ENCODE data around the gene KCTD11. TPM values are rescaled to one million over a fixed set of nuclear protein-coding genes. Genes with fewer than 3 reads are reported as not detected.

KCTD11 gene
- polyA plus RNA-seq, 6 donors from 2014 or later = 3.3 to 13.2 (median 8.3) TPM

DNA sequence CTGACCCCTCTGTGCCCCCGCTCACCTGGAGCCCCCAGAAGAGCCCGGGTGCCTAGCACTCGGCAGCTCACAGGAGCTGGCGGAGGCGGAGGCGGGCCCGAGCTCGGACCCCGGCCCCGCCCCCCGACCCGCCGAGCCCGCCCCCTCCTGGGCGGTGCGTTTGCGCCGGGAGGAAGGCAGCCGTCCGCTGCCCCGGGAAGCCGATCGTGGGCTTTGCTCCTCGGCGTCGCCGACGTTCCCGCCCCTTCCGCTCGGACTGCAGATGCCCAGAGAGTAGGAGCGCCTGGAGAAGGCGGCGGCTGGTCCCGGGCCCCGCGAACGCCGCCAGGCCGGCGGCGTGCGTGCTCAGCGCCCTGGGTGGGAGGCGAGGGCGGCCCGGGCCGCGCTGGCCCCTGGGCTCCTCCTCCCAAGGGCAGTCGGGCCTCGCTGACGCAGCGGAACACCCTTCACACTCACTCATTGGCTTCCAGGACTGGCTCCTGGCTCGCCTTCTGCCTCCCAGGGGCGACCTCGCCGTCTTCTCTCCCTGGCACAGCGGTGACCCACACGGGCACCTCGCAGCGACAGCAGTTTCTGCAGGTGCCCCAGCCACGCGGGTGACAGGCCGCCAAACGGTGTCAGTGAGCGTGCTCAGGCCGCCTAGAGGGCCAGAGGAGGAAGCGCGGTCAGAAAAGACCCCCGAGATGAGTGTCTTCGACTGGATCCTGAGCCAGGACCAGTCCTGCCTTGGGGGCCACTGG is 42.7 kb downstream of the KCTD11 start, which contains the start of gene PLSCR3:
PLSCR3 (minus strand) TSS at position 74 of the 740 bp plus-strand sequence. CDS start 415 bp downstream, outside the sequence.
- H3K27me3 Mint-ChIP-seq = no peaks in the 10 kb centered on the region
- peak within 1 kb of the TSS; percentile 86 to 98 (median 94) for H3K4me3 Mint-ChIP-seq
- H3K36me3 Mint-ChIP-seq = no peaks in the 10 kb centered on the region
- H3K27ac Mint-ChIP-seq = peak within 1 kb of the TSS; percentile 72 to 94 (median 91)
- H3K9me3 Mint-ChIP-seq = no peaks in the 10 kb centered on the region
- peak; percentile 84 for DNase-seq
- peak; percentile 87 to 88 for ATAC-seq (ENCODE audit: low read depth in 2 of 2)
- H3K4me1 Mint-ChIP-seq = peaks cover 30 to 34% (median 31%) of the 10 kb centered on the region in 3 donors

DNA sequence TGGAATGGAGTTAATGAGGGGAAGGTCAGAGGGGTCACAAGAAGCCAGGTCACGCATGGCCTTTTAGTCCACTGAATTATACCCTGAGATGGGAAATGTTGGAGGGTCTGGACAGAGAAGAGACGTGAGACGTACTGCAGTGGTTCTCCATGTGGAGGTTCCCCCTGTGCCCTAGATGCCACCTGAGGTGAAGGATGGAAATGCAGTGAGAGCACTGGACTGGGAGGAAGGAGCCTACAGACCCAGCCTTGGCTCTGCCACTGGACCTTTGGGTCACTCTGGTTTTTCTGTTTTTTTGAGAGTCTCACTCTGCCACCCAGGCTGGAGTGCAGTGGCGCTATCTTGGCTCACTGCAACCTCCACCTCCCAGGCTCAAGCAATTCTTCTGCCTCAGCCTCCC is 44.2 kb downstream of the KCTD11 start:
- ATAC-seq (ENCODE audit: low read depth in 2 of 2) (no peak), DNase-seq (no peak)
- Mint-ChIP-seq H3K27ac (peak overlapping the region in 1 of 6 donors; percentile 40), H3K4me3 (peak overlapping the region in 4 of 8 donors; percentile 4 to 63 (median 26)), H3K27me3 (no peaks in the 10 kb centered on the region), H3K9me3 (no peaks in the 10 kb centered on the region), H3K36me3 (no peaks in the 10 kb centered on the region), H3K4me1 (peaks cover 26 to 31% (median 27%) of the 10 kb centered on the region in 3 donors)

DNA sequence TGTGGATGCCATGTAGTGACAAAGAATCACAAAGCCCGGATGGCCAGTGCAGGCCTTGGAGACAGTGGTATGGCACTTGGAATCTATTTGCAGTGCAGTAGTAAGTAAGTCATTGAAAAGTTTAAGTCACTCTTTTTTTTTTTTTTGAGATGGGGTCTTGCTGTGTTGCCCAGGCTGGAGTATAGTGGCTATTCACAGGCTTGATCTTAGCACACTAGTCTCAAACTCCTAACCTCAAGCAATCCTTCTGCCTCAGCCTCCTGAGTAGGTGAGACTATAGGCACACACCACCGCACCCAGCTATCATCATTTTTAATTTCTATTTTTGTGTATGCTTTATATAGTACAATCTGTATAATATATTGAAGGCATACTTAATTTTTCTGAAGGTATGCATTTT is 46.6 kb downstream of the KCTD11 start:
- peak overlapping the region in 1 of 8 donors; percentile 78 for H3K4me3 Mint-ChIP-seq
- no peak for DNase-seq
- no peak for ATAC-seq (ENCODE audit: low read depth in 2 of 2)
- H3K27ac Mint-ChIP-seq = no peak overlapping the region
- no peaks in the 10 kb centered on the region for H3K36me3 Mint-ChIP-seq
- H3K27me3 Mint-ChIP-seq = no peaks in the 10 kb centered on the region
- no peaks in the 10 kb centered on the region for H3K9me3 Mint-ChIP-seq
- peaks cover 22 to 30% (median 25%) of the 10 kb centered on the region in 3 donors for H3K4me1 Mint-ChIP-seq

DNA sequence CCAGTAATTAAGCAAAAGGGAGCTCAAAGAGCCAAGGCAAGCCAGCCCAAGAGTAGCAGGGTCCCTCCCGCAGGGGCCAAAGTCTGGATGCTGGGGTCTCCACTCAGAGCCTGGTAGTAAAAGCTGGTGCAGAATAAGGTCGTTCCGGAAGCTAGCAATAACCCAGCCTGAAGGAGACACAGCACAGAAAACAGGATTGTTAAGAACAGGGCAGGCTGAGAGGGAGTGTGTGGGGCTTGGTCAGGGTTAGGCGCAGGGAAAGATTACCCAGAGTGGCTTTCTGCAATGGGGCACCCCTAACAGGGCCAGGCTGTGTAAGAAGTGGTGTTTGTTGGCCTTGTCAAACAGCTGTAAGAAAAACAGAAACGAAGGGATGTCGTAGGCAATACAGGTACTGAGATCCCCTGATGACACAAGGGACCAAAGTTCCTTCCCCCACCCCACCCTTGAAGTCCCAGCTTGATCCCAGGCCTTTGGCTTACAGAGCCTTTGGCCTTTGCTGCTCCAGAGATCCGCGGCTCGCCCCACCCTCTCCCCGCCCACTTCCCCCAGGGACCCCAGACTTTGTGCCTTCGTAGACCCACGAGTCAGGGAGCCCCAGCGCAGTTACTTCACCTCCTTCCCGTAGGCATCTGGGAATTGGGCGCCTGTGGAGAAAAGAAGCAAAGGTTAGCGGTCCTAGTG is 51.2 kb downstream of the KCTD11 start:
- ATAC-seq (ENCODE audit: low read depth in 2 of 2) (no peak), DNase-seq (no peak)
- H3K27ac Mint-ChIP-seq = peak overlapping the region; percentile 49 to 84 (median 77)
- no peaks in the 10 kb centered on the region for H3K36me3 Mint-ChIP-seq
- peak overlapping the region; percentile 90 to 100 (median 98) for H3K4me3 Mint-ChIP-seq
- H3K27me3 Mint-ChIP-seq = peaks cover 6 to 16% (median 13%) of the 10 kb centered on the region in 3 donors
- peaks cover 15 to 42% (median 16%) of the 10 kb centered on the region in 3 donors for H3K4me1 Mint-ChIP-seq
- no peaks in the 10 kb centered on the region for H3K9me3 Mint-ChIP-seq

DNA sequence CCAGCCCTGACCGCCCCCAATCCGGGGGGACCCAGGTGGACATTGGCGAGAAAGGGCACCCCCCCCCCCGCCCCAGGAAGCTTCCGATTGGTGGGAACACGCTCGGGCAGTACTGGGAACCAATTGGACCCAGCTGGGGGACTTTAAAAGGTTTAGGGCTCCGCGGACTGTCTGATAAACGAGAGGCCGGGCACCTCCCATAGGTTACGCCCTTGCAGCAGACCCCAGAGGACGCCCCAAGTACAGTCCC is 51.7 kb downstream of the KCTD11 start:
- Mint-ChIP-seq H3K27ac (peak overlapping the region; percentile 82 to 97 (median 96)), H3K27me3 (peaks cover 6 to 16% (median 13%) of the 10 kb centered on the region in 3 donors), H3K36me3 (no peaks in the 10 kb centered on the region), H3K4me1 (peaks cover 15 to 42% (median 16%) of the 10 kb centered on the region in 3 donors), H3K9me3 (no peaks in the 10 kb centered on the region), H3K4me3 (peak overlapping the region; percentile 90 to 100 (median 98))
- DNase-seq (no peak), ATAC-seq (ENCODE audit: low read depth in 2 of 2) (peak; percentile 18 to 22)

GRCh38 chr17:7403977-7404736 is 52.2 kb downstream of the KCTD11 start, which contains the start of gene TMEM256:
Gene TMEM256 (minus strand): TSS chr17:7404097. CDS start chr17:7404084, 13 bp downstream.
- H3K36me3 Mint-ChIP-seq = no peaks in the 10 kb centered on the region
- H3K27me3 Mint-ChIP-seq = peaks cover 9 to 21% (median 17%) of the 10 kb centered on the region in 3 donors
- H3K4me1 Mint-ChIP-seq = peaks cover 15 to 42% (median 18%) of the 10 kb centered on the region in 3 donors
- peak within 1 kb of the TSS; percentile 90 to 100 (median 98) for H3K4me3 Mint-ChIP-seq
- DNase-seq (peak; percentile 93), ATAC-seq (ENCODE audit: low read depth in 2 of 2) (peak; percentile 92 to 93)
- H3K9me3 Mint-ChIP-seq = no peaks in the 10 kb centered on the region
- H3K27ac Mint-ChIP-seq = peak within 1 kb of the TSS; percentile 82 to 97 (median 96)

Other genes starting within 250 kb of the KCTD11 start
- not detected for gene ASGR2, start 237.3 kb upstream of the KCTD11 start, polyA plus RNA-seq (ENCODE audit: low read depth in 6 of 6)
- gene ASGR1, start 172.8 kb upstream of the KCTD11 start, polyA plus RNA-seq (ENCODE audit: low read depth in 6 of 6) = under 1 TPM in 1 of 6 donors, not detected in 5; 0.19 TPM
- under 1 TPM in 5 of 6 donors, not detected in 1; 0.06 to 0.29 (median 0.22) TPM for gene DLG4, start 132.3 kb upstream of the KCTD11 start, polyA plus RNA-seq (ENCODE audit: low read depth in 6 of 6)
- 100 to 1,000 TPM in 1 of 6 donors, 10 to 100 TPM in 5; 63.9 to 102 (median 75.0) TPM for gene ACADVL, start 132.2 kb upstream of the KCTD11 start, polyA plus RNA-seq (ENCODE audit: low read depth in 6 of 6)
- gene DVL2, start 117.6 kb upstream of the KCTD11 start, polyA plus RNA-seq (ENCODE audit: low read depth in 6 of 6) = 10 to 100 TPM; 23.4 to 33.1 (median 25.5) TPM
- gene PHF23, start 112.7 kb upstream of the KCTD11 start, polyA plus RNA-seq (ENCODE audit: low read depth in 6 of 6) = 10 to 100 TPM; 11.9 to 24.2 (median 20.5) TPM
- 1,000 to 10,000 TPM in 4 of 6 donors, 100 to 1,000 TPM in 2; 833 to 1,381 (median 1,181) TPM for gene GABARAP, start 109.7 kb upstream of the KCTD11 start, polyA plus RNA-seq (ENCODE audit: low read depth in 6 of 6)
- gene CTDNEP1, start 100.4 kb upstream of the KCTD11 start, polyA plus RNA-seq (ENCODE audit: low read depth in 6 of 6) = 10 to 100 TPM; 44.6 to 90.2 (median 53.0) TPM
- gene ELP5, start 99.9 kb upstream of the KCTD11 start, polyA plus RNA-seq (ENCODE audit: low read depth in 6 of 6) = 10 to 100 TPM; 54.2 to 94.8 (median 80.6) TPM
- gene CLDN7, start 89.7 kb upstream of the KCTD11 start, polyA plus RNA-seq (ENCODE audit: low read depth in 6 of 6) = 1 to 10 TPM in 5 of 6 donors, not detected in 1; 2.9 to 6.9 (median 4.8) TPM
- gene SLC2A4, start 70.4 kb upstream of the KCTD11 start, polyA plus RNA-seq (ENCODE audit: low read depth in 6 of 6) = not detected
- not detected for gene YBX2, start 57.5 kb upstream of the KCTD11 start, polyA plus RNA-seq (ENCODE audit: low read depth in 6 of 6)
- gene EIF5A, start 44.5 kb upstream of the KCTD11 start, polyA plus RNA-seq (ENCODE audit: low read depth in 6 of 6) = 100 to 1,000 TPM; 195 to 802 (median 516) TPM
- 100 to 1,000 TPM; 103 to 131 (median 107) TPM for gene GPS2, start 36.8 kb upstream of the KCTD11 start, polyA plus RNA-seq (ENCODE audit: low read depth in 6 of 6)
- 1 to 10 TPM in 5 of 6 donors, not detected in 1; 1.2 to 2.7 (median 1.9) TPM for gene NEURL4, start 22.8 kb upstream of the KCTD11 start, polyA plus RNA-seq (ENCODE audit: low read depth in 6 of 6)
- 100 to 1,000 TPM; 117 to 177 (median 155) TPM for gene ACAP1, start 15.6 kb upstream of the KCTD11 start, polyA plus RNA-seq (ENCODE audit: low read depth in 6 of 6)
- not detected for gene TMEM95, start 3.0 kb downstream of the KCTD11 start, polyA plus RNA-seq (ENCODE audit: low read depth in 6 of 6)
- gene TNK1, start 28.9 kb downstream of the KCTD11 start, polyA plus RNA-seq (ENCODE audit: low read depth in 6 of 6) = 1 to 10 TPM; 1.2 to 4.2 (median 2.5) TPM
- 10 to 100 TPM; 43.1 to 73.4 (median 59.1) TPM for gene PLSCR3, start 42.4 kb downstream of the KCTD11 start, polyA plus RNA-seq (ENCODE audit: low read depth in 6 of 6)
- gene TMEM256, start 51.9 kb downstream of the KCTD11 start, polyA plus RNA-seq (ENCODE audit: low read depth in 6 of 6) = 10 to 100 TPM; 73.4 to 90.2 (median 81.3) TPM
- not detected for gene NLGN2, start 55.7 kb downstream of the KCTD11 start, polyA plus RNA-seq (ENCODE audit: low read depth in 6 of 6)
- not detected for gene SPEM1, start 68.2 kb downstream of the KCTD11 start, polyA plus RNA-seq (ENCODE audit: low read depth in 6 of 6)
- gene SPEM2, start 73.5 kb downstream of the KCTD11 start, polyA plus RNA-seq (ENCODE audit: low read depth in 6 of 6) = not detected
- gene SPEM3, start 76.7 kb downstream of the KCTD11 start, polyA plus RNA-seq (ENCODE audit: low read depth in 6 of 6) = not detected
- 10 to 100 TPM in 5 of 6 donors, 1 to 10 TPM in 1; 9.6 to 19.8 (median 13.5) TPM for gene TMEM102, start 83.3 kb downstream of the KCTD11 start, polyA plus RNA-seq (ENCODE audit: low read depth in 6 of 6)
- gene FGF11, start 87.3 kb downstream of the KCTD11 start, polyA plus RNA-seq (ENCODE audit: low read depth in 6 of 6) = under 1 TPM in 1 of 6 donors, not detected in 5; 0.16 TPM
- 10 to 100 TPM; 12.6 to 21.6 (median 15.6) TPM for gene CHRNB1, start 92.9 kb downstream of the KCTD11 start, polyA plus RNA-seq (ENCODE audit: low read depth in 6 of 6)
- 10 to 100 TPM in 4 of 6 donors, 1 to 10 TPM in 2; 5.3 to 19.2 (median 10.5) TPM for gene ZBTB4, start 127.5 kb downstream of the KCTD11 start, polyA plus RNA-seq (ENCODE audit: low read depth in 6 of 6)
- gene SLC35G6, start 129.3 kb downstream of the KCTD11 start, polyA plus RNA-seq (ENCODE audit: low read depth in 6 of 6) = under 1 TPM in 2 of 6 donors, not detected in 4; 0.14 to 0.39 TPM
- 10 to 100 TPM; 13.6 to 88.9 (median 47.1) TPM for gene POLR2A, start 132.2 kb downstream of the KCTD11 start, polyA plus RNA-seq (ENCODE audit: low read depth in 6 of 6)
- 10 to 100 TPM; 21.6 to 33.3 (median 28.0) TPM for gene TNFSF12, start 196.9 kb downstream of the KCTD11 start, polyA plus RNA-seq (ENCODE audit: low read depth in 6 of 6)
- gene TNFSF13, start 206.6 kb downstream of the KCTD11 start, polyA plus RNA-seq (ENCODE audit: low read depth in 6 of 6) = 10 to 100 TPM; 32.2 to 43.1 (median 38.5) TPM
- gene SENP3, start 209.8 kb downstream of the KCTD11 start, polyA plus RNA-seq (ENCODE audit: low read depth in 6 of 6) = 10 to 100 TPM; 16.0 to 21.9 (median 18.2) TPM
- 1 to 10 TPM; 3.3 to 7.4 (median 6.8) TPM for gene CD68, start 227.5 kb downstream of the KCTD11 start, polyA plus RNA-seq (ENCODE audit: low read depth in 6 of 6)
- 10 to 100 TPM; 27.8 to 59.7 (median 43.1) TPM for gene MPDU1, start 231.7 kb downstream of the KCTD11 start, polyA plus RNA-seq (ENCODE audit: low read depth in 6 of 6)
- not detected for gene SOX15, start 237.9 kb downstream of the KCTD11 start, polyA plus RNA-seq (ENCODE audit: low read depth in 6 of 6)